CD1c-positive myeloid dendritic cell (primary cell): Measurements from ENCODE around the gene STK32C.
A peak's percentile ranks its signal among the peaks of the same experiment; 100 is the strongest.

ENCODE experiments used
- DNase-seq: peaks from one replicate; pipeline ENCODE4 v3.0.0-alpha.2; 2016; ENCODE audit errors: extremely low spot score

Gene STK32C

GRCh38 chr10:132307823-132308586 is at the start of gene STK32C:
Gene STK32C (minus strand): TSS chr10:132307950. CDS start chr10:132307833, 117 bp downstream.
- peak; percentile 96 for DNase-seq

DNA sequence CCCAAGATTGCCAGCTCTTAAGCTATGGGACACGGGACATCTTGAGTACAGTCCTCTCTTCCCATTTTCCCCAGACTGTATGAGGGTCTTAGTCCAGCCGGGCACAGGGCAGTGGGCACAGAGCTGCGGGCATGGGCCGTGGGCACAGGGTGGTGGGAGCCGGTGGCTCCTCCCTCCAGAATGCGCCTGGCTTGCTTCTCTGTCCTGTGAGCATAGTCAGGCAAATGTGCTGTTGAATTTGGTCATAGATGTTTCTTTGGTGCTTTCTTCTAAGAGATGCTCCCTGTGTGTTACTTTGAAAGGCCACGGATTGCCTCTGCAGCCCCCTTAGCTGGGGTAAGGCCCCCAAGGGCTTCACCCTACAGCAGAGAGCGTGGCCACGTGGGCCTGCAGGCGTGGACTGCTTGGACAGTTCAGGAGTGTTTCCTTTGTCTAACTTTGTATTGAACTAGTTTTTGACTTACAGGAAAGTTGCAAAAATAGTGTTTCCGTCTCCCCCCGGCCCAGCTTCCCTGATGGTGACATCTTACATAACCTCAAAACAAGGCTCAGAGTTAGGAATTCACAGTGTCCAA is 49.0 kb upstream of the STK32C start:
- DNase-seq, result no peak

DNA sequence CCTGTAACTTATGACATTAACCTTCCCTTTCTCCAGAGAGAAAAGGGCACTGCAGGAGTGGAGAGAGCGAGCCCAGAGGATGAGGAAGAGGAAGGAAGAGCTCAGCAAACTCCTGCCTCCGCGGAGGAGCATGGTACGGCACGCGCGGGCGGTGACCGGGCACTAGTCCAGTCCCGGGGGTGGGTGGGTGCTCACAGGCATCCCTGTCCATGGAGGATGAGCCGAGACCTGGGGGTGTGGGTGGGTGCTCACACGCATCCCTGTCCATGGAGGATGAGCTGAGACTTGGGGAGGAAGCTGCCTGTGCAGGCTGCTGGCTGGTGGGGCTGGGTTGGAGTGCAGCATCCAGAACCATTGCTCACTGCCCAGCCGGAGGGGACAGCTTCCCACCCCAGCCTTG is 48.0 kb upstream of the STK32C start:
- DNase-seq, result peak; percentile 76

DNA sequence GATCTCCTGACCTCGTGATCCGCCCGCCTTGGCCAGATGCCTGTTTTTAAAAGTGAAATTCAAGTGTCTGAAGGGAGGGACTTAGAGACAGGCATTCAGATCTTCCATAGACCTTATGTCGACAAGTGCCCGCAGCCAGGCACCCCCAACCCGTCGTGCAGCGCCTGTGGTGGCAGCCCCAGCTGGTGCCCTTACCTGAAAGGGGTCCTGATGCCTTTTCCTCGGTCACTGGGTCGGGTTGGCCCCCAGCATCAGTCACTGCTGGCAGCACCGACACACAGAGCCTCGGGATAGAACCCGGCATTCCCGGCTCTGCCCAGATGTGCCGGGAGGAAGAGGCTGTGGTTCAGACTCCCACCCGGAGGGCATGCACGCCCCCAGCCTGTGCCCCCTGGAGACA is 47.5 kb upstream of the STK32C start:
- no peak for DNase-seq

GRCh38 chr10:132354356-132355094 is 46.8 kb upstream of the STK32C start:
- DNase-seq, result peak; percentile 75

- DNase-seq, result no peak
Observed at GRCh38 chr10:132353456-132354355, 46.0 kb upstream of the STK32C start.

- peak; percentile 59 for DNase-seq
Observed at GRCh38 chr10:132352462-132353308, 44.9 kb upstream of the STK32C start.

- DNase-seq, result no peak
Observed at GRCh38 chr10:132351611-132352010, 43.9 kb upstream of the STK32C start.

DNA sequence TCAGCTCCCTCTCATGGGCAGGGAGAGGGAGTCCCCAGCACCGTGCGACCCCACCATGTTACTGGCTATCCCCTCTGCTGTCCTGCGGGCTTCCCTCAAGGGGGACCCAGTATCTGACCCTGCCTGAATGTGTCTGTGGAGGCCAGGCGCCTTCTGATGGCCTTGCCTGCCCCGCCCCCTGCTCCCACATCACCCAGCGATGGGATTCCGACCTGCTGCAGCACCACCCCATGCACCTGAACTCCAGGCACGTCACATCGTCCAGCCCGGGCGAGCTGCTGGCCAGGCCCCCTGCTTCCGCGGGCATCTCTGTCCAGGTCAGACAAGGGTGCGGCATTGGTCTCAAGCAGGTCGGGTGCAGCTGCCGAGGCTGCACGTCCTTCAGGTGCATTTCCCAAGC is 43.2 kb upstream of the STK32C start:
- DNase-seq, result no peak

GRCh38 chr10:132350391-132350790 is 42.6 kb upstream of the STK32C start:
- no peak for DNase-seq

- DNase-seq, result no peak
Observed at GRCh38 chr10:132349766-132350165, 42.0 kb upstream of the STK32C start.

- DNase-seq, result no peak
Observed at GRCh38 chr10:132347931-132348267, 40.1 kb upstream of the STK32C start.

- DNase-seq, result no peak
Observed at GRCh38 chr10:132347211-132347930, 39.6 kb upstream of the STK32C start.

DNA sequence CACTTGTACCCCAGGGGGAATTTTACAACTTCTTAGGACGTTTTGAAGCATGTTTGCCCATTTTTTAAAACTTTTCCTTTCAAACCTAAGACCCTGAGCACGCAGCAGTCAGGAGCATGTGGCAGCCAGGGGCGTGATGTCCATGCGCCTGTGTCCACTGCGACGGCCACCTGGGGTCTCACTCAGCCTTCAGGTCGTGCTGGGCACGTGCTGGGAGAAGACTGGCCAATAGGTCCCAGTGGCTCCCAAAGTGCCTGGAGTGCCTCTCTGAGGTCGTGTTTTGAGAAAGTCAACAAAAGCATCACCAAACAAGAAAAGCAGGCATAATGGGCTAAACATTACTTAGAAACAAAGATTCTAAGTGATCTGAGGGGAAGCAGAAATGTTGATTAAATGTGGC is 39.1 kb upstream of the STK32C start:
- DNase-seq, result no peak

GRCh38 chr10:132345345-132345744 is 37.6 kb upstream of the STK32C start:
- no peak for DNase-seq

GRCh38 chr10:132344386-132344785 is 36.6 kb upstream of the STK32C start:
- DNase-seq, result no peak

- DNase-seq, result no peak
Observed at GRCh38 chr10:132342553-132342952, 34.8 kb upstream of the STK32C start.

- DNase-seq, result no peak
Observed at GRCh38 chr10:132341781-132342180, 34.0 kb upstream of the STK32C start.

GRCh38 chr10:132341017-132341416 is 33.3 kb upstream of the STK32C start:
- DNase-seq, result no peak

GRCh38 chr10:132339276-132339675 is 31.5 kb upstream of the STK32C start:
- no peak for DNase-seq
